Measurements from ENCODE around the gene SLC50A1.

- TF ChIP-seq POLR2A (IDR thresholded peaks at IDR 0.05) (no peak), EP300 (IDR thresholded peaks at IDR 0.05) (no peak)
- TF ChIP-seq, protein P1, sequence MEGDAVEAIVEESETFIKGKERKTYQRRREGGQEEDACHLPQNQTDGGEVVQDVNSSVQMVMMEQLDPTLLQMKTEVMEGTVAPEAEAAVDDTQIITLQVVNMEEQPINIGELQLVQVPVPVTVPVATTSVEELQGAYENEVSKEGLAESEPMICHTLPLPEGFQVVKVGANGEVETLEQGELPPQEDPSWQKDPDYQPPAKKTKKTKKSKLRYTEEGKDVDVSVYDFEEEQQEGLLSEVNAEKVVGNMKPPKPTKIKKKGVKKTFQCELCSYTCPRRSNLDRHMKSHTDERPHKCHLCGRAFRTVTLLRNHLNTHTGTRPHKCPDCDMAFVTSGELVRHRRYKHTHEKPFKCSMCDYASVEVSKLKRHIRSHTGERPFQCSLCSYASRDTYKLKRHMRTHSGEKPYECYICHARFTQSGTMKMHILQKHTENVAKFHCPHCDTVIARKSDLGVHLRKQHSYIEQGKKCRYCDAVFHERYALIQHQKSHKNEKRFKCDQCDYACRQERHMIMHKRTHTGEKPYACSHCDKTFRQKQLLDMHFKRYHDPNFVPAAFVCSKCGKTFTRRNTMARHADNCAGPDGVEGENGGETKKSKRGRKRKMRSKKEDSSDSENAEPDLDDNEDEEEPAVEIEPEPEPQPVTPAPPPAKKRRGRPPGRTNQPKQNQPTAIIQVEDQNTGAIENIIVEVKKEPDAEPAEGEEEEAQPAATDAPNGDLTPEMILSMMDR (IDR thresholded peaks at IDR 0.05), result no peak
Observed at GRCh38 chr1:155179112-155180031, 43.7 kb downstream of the SLC50A1 start.

Data from tibial nerve (tissue), 4 donors.